Measurements from ENCODE around the gene SLC28A2. TPM values are rescaled to one million over a fixed set of nuclear protein-coding genes. Genes with fewer than 3 reads are reported as not detected.

The SLC28A2 gene, protein sequence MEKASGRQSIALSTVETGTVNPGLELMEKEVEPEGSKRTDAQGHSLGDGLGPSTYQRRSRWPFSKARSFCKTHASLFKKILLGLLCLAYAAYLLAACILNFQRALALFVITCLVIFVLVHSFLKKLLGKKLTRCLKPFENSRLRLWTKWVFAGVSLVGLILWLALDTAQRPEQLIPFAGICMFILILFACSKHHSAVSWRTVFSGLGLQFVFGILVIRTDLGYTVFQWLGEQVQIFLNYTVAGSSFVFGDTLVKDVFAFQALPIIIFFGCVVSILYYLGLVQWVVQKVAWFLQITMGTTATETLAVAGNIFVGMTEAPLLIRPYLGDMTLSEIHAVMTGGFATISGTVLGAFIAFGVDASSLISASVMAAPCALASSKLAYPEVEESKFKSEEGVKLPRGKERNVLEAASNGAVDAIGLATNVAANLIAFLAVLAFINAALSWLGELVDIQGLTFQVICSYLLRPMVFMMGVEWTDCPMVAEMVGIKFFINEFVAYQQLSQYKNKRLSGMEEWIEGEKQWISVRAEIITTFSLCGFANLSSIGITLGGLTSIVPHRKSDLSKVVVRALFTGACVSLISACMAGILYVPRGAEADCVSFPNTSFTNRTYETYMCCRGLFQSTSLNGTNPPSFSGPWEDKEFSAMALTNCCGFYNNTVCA
- total RNA-seq (2014; rRNA removed), result not detected in 2 replicates
- Bru-seq, nascent RNA, result not detected
- BruChase-seq, experiment 1, labeled RNA remaining after a 6-hour chase, result not detected
- BruChase-seq, experiment 2, labeled RNA remaining after a 2-hour chase, result not detected
- long read RNA-seq, result 0 reads

DNA sequence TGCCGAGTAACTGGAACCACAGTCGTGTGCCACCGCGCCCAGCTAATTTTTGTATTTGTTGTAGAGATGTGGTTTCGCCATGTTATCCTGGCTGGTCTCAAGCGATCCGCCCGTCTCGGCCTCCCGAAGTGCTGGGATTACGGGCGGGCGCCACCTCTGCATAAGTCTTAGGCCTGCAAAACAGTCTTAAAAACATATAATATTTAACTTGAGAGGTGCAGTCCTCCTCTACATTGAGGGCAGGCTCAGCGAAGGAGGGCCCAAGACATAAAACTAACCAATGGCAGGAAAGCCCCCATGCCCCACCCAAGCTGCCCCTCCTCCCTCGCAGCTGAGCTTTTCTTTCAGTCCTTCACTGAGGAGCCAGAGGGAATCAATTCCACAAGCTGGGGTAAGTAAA lies at the start of gene SLC28A2:
Gene SLC28A2 (plus strand): TSS at position 347 of the 400 bp plus-strand sequence. CDS start 982 bp downstream, outside the sequence.
- H3K4me1 ChIP-seq (ENCODE audit: insufficient read depth, low read length), result peaks cover 14% of the 10 kb centered on the region; the same call in 1 of the 2 replicates
- intact Hi-C loops (cut with micrococcal nuclease), result no loop called here
- H3K27ac ChIP-seq (ENCODE audit: low read length), result no peak within 1 kb of the TSS
- H4K20me1 ChIP-seq (ENCODE audit: low read length), result no peaks in the 10 kb centered on the region
- H2AFZ ChIP-seq (ENCODE audit: low read length), result no peak within 1 kb of the TSS
- ChIA-PET CTCF (no interaction called here), POLR2A (ENCODE audit: unreplicated experiment) (no interaction called here)
- no peaks in the 10 kb centered on the region for H3K9me3 ChIP-seq (ENCODE audit: low read length)
- no peak within 1 kb of the TSS for H3K4me2 ChIP-seq (ENCODE audit: low read length)
- H3K4me3 ChIP-seq (ENCODE audit: low read length), result no peak within 1 kb of the TSS
- H3K36me3 ChIP-seq (ENCODE audit: low read depth, low read length), result no peaks in the 10 kb centered on the region
- no peak within 1 kb of the TSS for H3K9ac ChIP-seq (ENCODE audit: low read length)
- DNase-seq, result no peak
- no TSS peak for BruUV-seq (replicated peaks)
- H3K9me2 ChIP-seq (replicated peaks; ENCODE audit: low read length), result no peaks in the 10 kb centered on the region
- ATAC-seq, result no peak
- H3F3A ChIP-seq (ENCODE audit: low read length, unreplicated experiment), result no peaks in the 10 kb centered on the region
- no peak for TF ChIP-seq EZH2 (IDR thresholded peaks at IDR 0.05; ENCODE audit: low read length, unreplicated experiment)
- H3K27me3 ChIP-seq (ENCODE audit: low read length), result no peaks in the 10 kb centered on the region
- no peaks in the 10 kb centered on the region for H3K79me2 ChIP-seq (ENCODE audit: low read length)

GRCh38 chr15:45203182-45203581 lies 48.9 kb upstream of the SLC28A2 start:
- Histone ChIP-seq H3K9me3 (ENCODE audit: low read length) (no peaks in the 10 kb centered on the region), H3K4me3 (ENCODE audit: low read length) (no peak overlapping the region), H3K27me3 (ENCODE audit: low read length) (no peaks in the 10 kb centered on the region), H2AFZ (ENCODE audit: low read length) (no peak overlapping the region), H3F3A (ENCODE audit: low read length, unreplicated experiment) (peaks cover 3% of the 10 kb centered on the region), H3K36me3 (ENCODE audit: low read depth, low read length) (no peaks in the 10 kb centered on the region), H3K27ac (ENCODE audit: low read length) (no peak overlapping the region), H3K4me2 (ENCODE audit: low read length) (no peak overlapping the region), H4K20me1 (ENCODE audit: low read length) (no peaks in the 10 kb centered on the region), H3K79me2 (ENCODE audit: low read length) (no peaks in the 10 kb centered on the region), H3K9ac (ENCODE audit: low read length) (no peak overlapping the region), H3K4me1 (ENCODE audit: insufficient read depth, low read length) (no peaks in the 10 kb centered on the region), H3K9me2 (replicated peaks; ENCODE audit: low read length) (no peaks in the 10 kb centered on the region)
- no TSS peak for BruUV-seq (replicated peaks)
- POLR2A ChIA-PET (ENCODE audit: unreplicated experiment), result no interaction called here
- DNase-seq, result no peak
- CTCF ChIA-PET, result interaction anchor here (0.7 to 5.8 kb wide), 3 partner anchors 17 to 199 kb away, joined by 4 to 36 read pairs (median 5); a partner anchor contains a TSS
- intact Hi-C loops (cut with micrococcal nuclease), result loop anchor here (10.0 kb wide), 2 partner anchors 78 to 252 kb away; partner anchors contain the start of genes DUOX1 and DUOXA1
- TF ChIP-seq CTCF (conservative IDR thresholded peaks at IDR 0.05; ENCODE audit: low read depth, low read length) (no peak), EZH2phosphoT487 (IDR thresholded peaks at IDR 0.05; ENCODE audit: borderline replicate concordance, low read length) (no peak), EZH2 (IDR thresholded peaks at IDR 0.05; ENCODE audit: low read length, unreplicated experiment) (no peak)
- ATAC-seq, result no peak

DNA sequence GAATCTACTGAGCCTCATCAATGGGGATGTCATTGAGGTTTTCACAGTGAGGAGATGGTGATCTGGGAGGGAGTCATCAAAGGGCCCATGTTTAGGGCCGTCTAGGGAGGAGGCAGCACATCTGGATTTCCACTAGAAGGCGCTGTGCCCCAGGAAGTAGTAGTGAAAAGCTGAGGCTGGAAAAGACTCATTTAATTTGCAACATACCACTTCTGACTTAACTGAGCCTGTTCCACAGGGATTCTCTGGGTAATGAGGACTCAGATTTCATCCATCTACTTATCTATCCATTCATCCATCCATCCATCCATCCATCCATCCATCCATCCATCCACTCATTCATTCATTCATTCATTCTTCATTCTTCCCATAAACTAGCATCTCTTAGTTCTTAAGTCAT lies 46.8 kb upstream of the SLC28A2 start:
- TF ChIP-seq EZH2phosphoT487 (IDR thresholded peaks at IDR 0.05; ENCODE audit: borderline replicate concordance, low read length) (no peak), CTCF (conservative IDR thresholded peaks at IDR 0.05; ENCODE audit: low read depth, low read length) (peak; percentile 94)
- intact Hi-C loops (cut with micrococcal nuclease), result loop anchor here (1.0 to 10.0 kb wide), 5 partner anchors 42 to 250 kb away; partner anchors contain the start of genes DUOX1 and DUOXA1
- no peaks in the 10 kb centered on the region for H3K27me3 ChIP-seq (ENCODE audit: low read length)
- no peaks in the 10 kb centered on the region for H3K9me2 ChIP-seq (replicated peaks; ENCODE audit: low read length)
- CTCF ChIA-PET, result interaction anchor here (0.6 to 5.8 kb wide), 5 partner anchors 10 to 49 kb away, joined by 3 to 36 read pairs (median 3); no protein-coding TSS in a partner anchor
- H3K4me3 ChIP-seq (ENCODE audit: low read length), result no peak overlapping the region
- POLR2A ChIA-PET (ENCODE audit: unreplicated experiment), result no interaction called here
- H3K9me3 ChIP-seq (ENCODE audit: low read length), result no peaks in the 10 kb centered on the region
- H3F3A ChIP-seq (ENCODE audit: low read length, unreplicated experiment), result no peaks in the 10 kb centered on the region
- peak; percentile 86 for DNase-seq
- no peak overlapping the region for H3K4me2 ChIP-seq (ENCODE audit: low read length)
- no TSS peak for BruUV-seq (replicated peaks)
- peak overlapping the region; percentile 36 for H2AFZ ChIP-seq (ENCODE audit: low read length)
- H4K20me1 ChIP-seq (ENCODE audit: low read length), result no peaks in the 10 kb centered on the region
- no peak overlapping the region for H3K9ac ChIP-seq (ENCODE audit: low read length)
- ATAC-seq, result peak; percentile 35
- no peaks in the 10 kb centered on the region for H3K4me1 ChIP-seq (ENCODE audit: insufficient read depth, low read length)
- H3K36me3 ChIP-seq (ENCODE audit: low read depth, low read length), result no peaks in the 10 kb centered on the region
- no peak overlapping the region for H3K27ac ChIP-seq (ENCODE audit: low read length)
- H3K79me2 ChIP-seq (ENCODE audit: low read length), result no peaks in the 10 kb centered on the region

All from PC-3 (cell line).